ENCODE data around the gene PHLDB3.

The PHLDB3 gene

GRCh38 chr19:43495082-43495481 lies 9.5 kb downstream of the PHLDB3 start:
- no peaks in the 10 kb centered on the region for H3K27me3 ChIP-seq (ENCODE audit: control insufficient read depth, low read length)
- H3F3A ChIP-seq (ENCODE audit: control insufficient read depth, insufficient read depth) = no peaks in the 10 kb centered on the region
- no peaks in the 10 kb centered on the region for H3K36me3 ChIP-seq (ENCODE audit: control insufficient read depth, low read length)
- H3K9me2 ChIP-seq (replicated peaks; ENCODE audit: control insufficient read depth, low read length) = no peaks in the 10 kb centered on the region
- H3K4me2 ChIP-seq (ENCODE audit: low read length) = no peak overlapping the region
- no peak overlapping the region for H3K27ac ChIP-seq (ENCODE audit: low read depth, low read length)
- H3K4me3 ChIP-seq (ENCODE audit: low read length) = no peak overlapping the region
- no peak for TF ChIP-seq EZH2phosphoT487 (IDR thresholded peaks at IDR 0.05; ENCODE audit: borderline replicate concordance, low read length)
- no peak for TF ChIP-seq CTCF (IDR thresholded peaks at IDR 0.05; ENCODE audit: low read depth, low read length, poor library complexity, severe bottlenecking)
- no peaks in the 10 kb centered on the region for H3K79me2 ChIP-seq (ENCODE audit: control insufficient read depth, low read length)
- H4K20me1 ChIP-seq (ENCODE audit: control insufficient read depth, insufficient read depth, low read depth, low read length) = no peaks in the 10 kb centered on the region
- H3K4me1 ChIP-seq (ENCODE audit: control insufficient read depth, low read length) = no peaks in the 10 kb centered on the region
- H3K9me3 ChIP-seq (ENCODE audit: control insufficient read depth, insufficient read depth, low read length) = no peaks in the 10 kb centered on the region

GRCh38 chr19:43490759-43491158 lies 13.8 kb downstream of the PHLDB3 start:
- H3K36me3 ChIP-seq (ENCODE audit: control insufficient read depth, low read length) = no peaks in the 10 kb centered on the region
- no peaks in the 10 kb centered on the region for H3K4me1 ChIP-seq (ENCODE audit: control insufficient read depth, low read length)
- no peaks in the 10 kb centered on the region for H4K20me1 ChIP-seq (ENCODE audit: control insufficient read depth, insufficient read depth, low read depth, low read length)
- TF ChIP-seq CTCF (IDR thresholded peaks at IDR 0.05; ENCODE audit: low read depth, low read length, poor library complexity, severe bottlenecking) (no peak), EZH2phosphoT487 (IDR thresholded peaks at IDR 0.05; ENCODE audit: borderline replicate concordance, low read length) (no peak)
- no peaks in the 10 kb centered on the region for H3K9me2 ChIP-seq (replicated peaks; ENCODE audit: control insufficient read depth, low read length)
- no peak overlapping the region for H3K27ac ChIP-seq (ENCODE audit: low read depth, low read length)
- no peak overlapping the region for H3K4me2 ChIP-seq (ENCODE audit: low read length)
- no peaks in the 10 kb centered on the region for H3K27me3 ChIP-seq (ENCODE audit: control insufficient read depth, low read length)
- H3F3A ChIP-seq (ENCODE audit: control insufficient read depth, insufficient read depth) = no peaks in the 10 kb centered on the region
- no peaks in the 10 kb centered on the region for H3K9me3 ChIP-seq (ENCODE audit: control insufficient read depth, insufficient read depth, low read length)
- H3K79me2 ChIP-seq (ENCODE audit: control insufficient read depth, low read length) = no peaks in the 10 kb centered on the region
- H3K4me3 ChIP-seq (ENCODE audit: low read length) = no peak overlapping the region

- Histone ChIP-seq H3F3A (ENCODE audit: control insufficient read depth, insufficient read depth) (no peaks in the 10 kb centered on the region), H3K4me1 (ENCODE audit: control insufficient read depth, low read length) (no peaks in the 10 kb centered on the region), H3K36me3 (ENCODE audit: control insufficient read depth, low read length) (no peaks in the 10 kb centered on the region), H4K20me1 (ENCODE audit: control insufficient read depth, insufficient read depth, low read depth, low read length) (no peaks in the 10 kb centered on the region), H3K9me2 (replicated peaks; ENCODE audit: control insufficient read depth, low read length) (no peaks in the 10 kb centered on the region), H3K9me3 (ENCODE audit: control insufficient read depth, insufficient read depth, low read length) (no peaks in the 10 kb centered on the region), H3K27ac (ENCODE audit: low read depth, low read length) (no peak overlapping the region), H3K4me3 (ENCODE audit: low read length) (no peak overlapping the region), H3K4me2 (ENCODE audit: low read length) (no peak overlapping the region), H3K27me3 (ENCODE audit: control insufficient read depth, low read length) (no peaks in the 10 kb centered on the region), H3K79me2 (ENCODE audit: control insufficient read depth, low read length) (no peaks in the 10 kb centered on the region)
- TF ChIP-seq CTCF (IDR thresholded peaks at IDR 0.05; ENCODE audit: low read depth, low read length, poor library complexity, severe bottlenecking) (no peak), EZH2phosphoT487 (IDR thresholded peaks at IDR 0.05; ENCODE audit: borderline replicate concordance, low read length) (no peak)
These were observed 14.5 kb downstream of the PHLDB3 start for GRCh38 chr19:43489979-43490599.

Measured in DOHH2 (cell line).